Loucy (cell line): ENCODE measurements around the gene CAMKV.

Experiments
- H2AFZ ChIP-seq: fragments of 200-600 bp; sonication (generic); 2 replicates; pipeline ENCODE4 v1.6.0; 2016; ENCODE audit warnings: antibody characterized with exemption, mild to moderate bottlenecking, low read length, moderate library complexity
- H3F3A ChIP-seq: fragments of 200-600 bp; 2 replicates; pipeline ENCODE4 v1.6.0; 2016; ENCODE audit warnings: antibody characterized with exemption, low read depth, mild to moderate bottlenecking
- H3K27me3 ChIP-seq: fragments of 200-600 bp; sonication (generic); 2 replicates; pipeline ENCODE4 v1.6.1; 2014; ENCODE audit warnings: low read length, mild to moderate bottlenecking; ENCODE audit not compliant: insufficient read depth, poor library complexity, severe bottlenecking
- H3K36me3 ChIP-seq: fragments of 200-600 bp; sonication (generic); 2 replicates; pipeline ENCODE4 v1.6.1; 2016; ENCODE audit warnings: low read length; ENCODE audit not compliant: insufficient read depth
- H3K4me1 ChIP-seq: fragments of 200-600 bp; sonication (generic); 2 replicates; pipeline ENCODE4 v1.5.1; 2014; ENCODE audit warnings: low read length, mild to moderate bottlenecking; ENCODE audit not compliant: insufficient read depth, poor library complexity, severe bottlenecking
- H3K4me2 ChIP-seq: fragments of 200-600 bp; sonication (generic); 2 replicates; pipeline ENCODE4 v1.6.0; 2014; ENCODE audit warnings: antibody characterized with exemption, low read length, low read depth, mild to moderate bottlenecking; ENCODE audit not compliant: poor library complexity, severe bottlenecking
- H3K4me3 ChIP-seq: fragments of 200-600 bp; sonication (generic); 2 replicates; pipeline ENCODE4 v1.5.1; 2014; ENCODE audit warnings: low read length, mild to moderate bottlenecking, mixed read lengths; ENCODE audit not compliant: poor library complexity, severe bottlenecking
- H3K79me2 ChIP-seq: fragments of 200-600 bp; sonication (generic); 2 replicates; pipeline ENCODE4 v1.6.1; 2014; ENCODE audit warnings: low read length; ENCODE audit not compliant: insufficient read depth
- H3K9ac ChIP-seq: fragments of 200-600 bp; sonication (generic); 2 replicates; pipeline ENCODE4 v1.6.0; 2014; ENCODE audit warnings: mild to moderate bottlenecking, low read depth, low read length, moderate library complexity; ENCODE audit not compliant: poor library complexity, severe bottlenecking
- H3K9me2 ChIP-seq: fragments of 200-600 bp; sonication (generic); replicated peaks from 2 replicates; pipeline ENCODE4 v1.6.1; 2016; ENCODE audit warnings: low read depth, low read length, mixed read lengths
- H3K9me3 ChIP-seq: fragments of 200-600 bp; sonication (generic); 2 replicates; pipeline ENCODE4 v1.6.1; 2014; ENCODE audit warnings: mild to moderate bottlenecking, antibody characterized with exemption, low read length, low read depth; ENCODE audit not compliant: insufficient read depth
- H4K20me1 ChIP-seq: fragments of 200-600 bp; sonication (generic); 2 replicates; pipeline ENCODE4 v1.6.0; 2014; ENCODE audit warnings: antibody characterized with exemption, low read length, mild to moderate bottlenecking; ENCODE audit not compliant: insufficient read depth, poor library complexity, severe bottlenecking
- CTCF ChIP-seq: fragments of 200-600 bp; sonication (generic); conservative IDR thresholded peaks from 2 replicates; pipeline ENCODE4 v1.5.1; 2014; ENCODE audit warnings: mild to moderate bottlenecking, antibody characterized with exemption, low read length
- EZH2phosphoT487 ChIP-seq: fragments of 200-600 bp; IDR thresholded peaks from 2 replicates; pipeline ENCODE4 v1.6.1; 2018; ENCODE audit warnings: antibody characterized with exemption, mild to moderate bottlenecking, moderate library complexity, borderline replicate concordance

Gene CAMKV

DNA sequence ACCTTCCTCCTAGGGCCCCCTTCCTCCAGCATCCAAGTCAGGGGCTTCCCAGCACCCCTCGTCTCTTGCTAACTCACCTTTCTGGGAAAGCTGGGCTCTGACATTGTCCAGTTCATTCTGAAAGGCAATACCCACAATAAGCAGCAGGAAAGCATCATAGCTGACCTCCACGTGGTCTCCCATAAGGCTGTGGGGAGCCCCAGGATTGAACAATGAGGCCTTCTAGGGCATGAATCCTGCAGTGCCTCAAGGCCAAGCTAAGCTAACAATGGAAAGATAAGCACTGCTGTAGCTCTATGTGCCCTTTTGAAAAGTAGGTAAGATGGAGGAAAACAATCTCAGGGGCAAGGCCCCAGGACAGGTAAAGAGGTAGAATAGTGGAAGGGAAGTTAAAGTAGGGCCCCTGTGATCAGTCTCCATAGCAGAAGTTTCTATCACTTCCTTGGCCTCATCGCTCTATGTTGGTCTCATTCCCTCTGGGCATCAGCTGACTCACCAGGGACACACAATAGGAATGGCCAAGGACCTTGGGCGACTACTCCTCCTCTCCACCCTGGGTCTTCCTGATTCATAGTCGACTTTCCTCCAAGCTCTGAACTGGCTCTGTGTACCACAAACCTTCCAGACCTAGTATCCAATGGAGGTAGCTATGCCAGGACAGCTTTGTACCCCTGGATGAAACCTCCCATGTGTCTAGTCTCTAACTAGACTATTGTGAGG lies 25.1 kb downstream of the CAMKV start:
- H2AFZ ChIP-seq, result no peak overlapping the region
- no peak overlapping the region for H3K9ac ChIP-seq
- H4K20me1 ChIP-seq, result no peaks in the 10 kb centered on the region
- H3K36me3 ChIP-seq, result peaks cover 17% of the 10 kb centered on the region; the same call in 1 of the 2 replicates
- H3K4me2 ChIP-seq, result no peak overlapping the region
- no peaks in the 10 kb centered on the region for H3K27me3 ChIP-seq
- H3K4me1 ChIP-seq, result peaks cover 9% of the 10 kb centered on the region
- no peak overlapping the region for H3K4me3 ChIP-seq
- H3K9me3 ChIP-seq, result no peaks in the 10 kb centered on the region
- H3K79me2 ChIP-seq, result no peaks in the 10 kb centered on the region
- H3F3A ChIP-seq, result no peaks in the 10 kb centered on the region
- TF ChIP-seq EZH2phosphoT487 (no peak), CTCF (no peak)
- H3K9me2 ChIP-seq, result no peaks in the 10 kb centered on the region

GRCh38 chr3:49842843-49843517 lies 26.7 kb downstream of the CAMKV start:
- Histone ChIP-seq H3K4me1 (peaks cover 12% of the 10 kb centered on the region), H4K20me1 (no peaks in the 10 kb centered on the region), H3K9me3 (no peaks in the 10 kb centered on the region), H2AFZ (no peak overlapping the region), H3K9me2 (no peaks in the 10 kb centered on the region), H3K36me3 (peaks cover 22% of the 10 kb centered on the region; the same call in 1 of the 2 replicates), H3K9ac (no peak overlapping the region), H3F3A (no peaks in the 10 kb centered on the region), H3K79me2 (no peaks in the 10 kb centered on the region), H3K4me2 (no peak overlapping the region), H3K27me3 (no peaks in the 10 kb centered on the region), H3K4me3 (no peak overlapping the region)
- TF ChIP-seq CTCF (no peak), EZH2phosphoT487 (no peak)

- no peak overlapping the region for H3K4me2 ChIP-seq
- H4K20me1 ChIP-seq, result no peaks in the 10 kb centered on the region
- H3K9ac ChIP-seq, result no peak overlapping the region
- TF ChIP-seq CTCF (no peak), EZH2phosphoT487 (no peak)
- no peaks in the 10 kb centered on the region for H3K9me3 ChIP-seq
- no peaks in the 10 kb centered on the region for H3K79me2 ChIP-seq
- H3K27me3 ChIP-seq, result no peaks in the 10 kb centered on the region
- H3K4me1 ChIP-seq, result peaks cover 12% of the 10 kb centered on the region
- H3K36me3 ChIP-seq, result peaks cover 24% of the 10 kb centered on the region; the same call in 1 of the 2 replicates
- no peaks in the 10 kb centered on the region for H3F3A ChIP-seq
- no peaks in the 10 kb centered on the region for H3K9me2 ChIP-seq
- H2AFZ ChIP-seq, result no peak overlapping the region
- H3K4me3 ChIP-seq, result no peak overlapping the region
Measured at GRCh38 chr3:49841806-49842205, 27.9 kb downstream of the CAMKV start.
